HK-2 (cell line): ENCODE data around the gene DDAH1.

Experiments used
- DNase-seq: peaks from one replicate; pipeline ENCODE4 v3.0.0-alpha.2; 2018; ENCODE audit not compliant: unreplicated experiment

Gene DDAH1

GRCh38 chr1:85393490-85393889, 71.5 kb downstream of the DDAH1 start:
- DNase-seq, result no peak

- no peak for DNase-seq
These were observed 76.5 kb downstream of the DDAH1 start for GRCh38 chr1:85388416-85388815.

GRCh38 chr1:85387781-85388180, 77.2 kb downstream of the DDAH1 start:
- DNase-seq, result no peak

- no peak for DNase-seq
These were observed 78.8 kb downstream of the DDAH1 start for GRCh38 chr1:85386068-85386722.

GRCh38 chr1:85379203-85380136, 85.5 kb downstream of the DDAH1 start:
- DNase-seq, result no peak

- no peak for DNase-seq
These were observed 86.4 kb downstream of the DDAH1 start for GRCh38 chr1:85378534-85378933.

GRCh38 chr1:85376356-85376755, 88.6 kb downstream of the DDAH1 start:
- DNase-seq, result no peak

- DNase-seq, result no peak
These were observed 89.5 kb downstream of the DDAH1 start for GRCh38 chr1:85375493-85375892.

GRCh38 chr1:85374160-85374559, 90.8 kb downstream of the DDAH1 start:
- DNase-seq, result peak; percentile 17

- DNase-seq, result no peak
These were observed 91.6 kb downstream of the DDAH1 start for GRCh38 chr1:85373378-85373708.

- DNase-seq, result no peak
These were observed 92.1 kb downstream of the DDAH1 start for GRCh38 chr1:85372683-85373377.

- DNase-seq, result no peak
These were observed 93.9 kb downstream of the DDAH1 start for GRCh38 chr1:85371021-85371420.

- no peak for DNase-seq
These were observed 96.7 kb downstream of the DDAH1 start for GRCh38 chr1:85368073-85368770.

- no peak for DNase-seq
These were observed 98.4 kb downstream of the DDAH1 start for GRCh38 chr1:85366391-85367170.

GRCh38 chr1:85365851-85366250, 99.1 kb downstream of the DDAH1 start:
- no peak for DNase-seq

- DNase-seq, result no peak
These were observed 101.4 kb downstream of the DDAH1 start for GRCh38 chr1:85363521-85363920.

GRCh38 chr1:85363092-85363491, 101.9 kb downstream of the DDAH1 start:
- no peak for DNase-seq

GRCh38 chr1:85361606-85362296, 103.2 kb downstream of the DDAH1 start:
- DNase-seq, result no peak

GRCh38 chr1:85360730-85361493, 104.0 kb downstream of the DDAH1 start:
- peak; percentile 20 for DNase-seq
